Tibial nerve (tissue), 3 donors: ENCODE data around the gene KASH5.

Experiments
- CTCF ChIP-seq, 5 experiments: fragments of 200-600 bp in 3 of 5; fragments of 450-650 bp in 2 of 5; sonication (generic) in 3 of 5; IDR thresholded peaks; one replicate each; pipeline ENCODE4 v1.5.1; 2016 to 2019; ENCODE audit warnings: antibody characterized with exemption in 5 of 5, mild to moderate bottlenecking in 3 of 5, moderate library complexity in 2 of 5
- POLR2A ChIP-seq, 2 donors: fragments of 450-650 bp; IDR thresholded peaks; one replicate each; pipeline ENCODE4 v1.6.1; 2017; ENCODE audit warnings: antibody characterized with exemption in 2 of 2, mild to moderate bottlenecking in 2 of 2, moderate library complexity in 2 of 2

GRCh38 chr19:49437231-49437630, 49.2 kb downstream of the KASH5 start:
- TF ChIP-seq CTCF (IDR thresholded peaks at IDR 0.05), result no peak
- no peak for TF ChIP-seq POLR2A (IDR thresholded peaks at IDR 0.05)
